ENCODE measurements around the gene ZSCAN5A.
"Not testable (repeated sequence)": the region's sequence is repeated elsewhere in the genome, so short reads cannot be mapped to it uniquely, and the experiment has no call there.

The ZSCAN5A gene

GRCh38 chr19:56317749-56318148, 3.1 kb upstream of the ZSCAN5A start:
- DNase-seq (ENCODE audit: low read depth, low spot score): no peak
- no peak overlapping the region for H3K4me3 ChIP-seq (ENCODE audit: low read length)

GRCh38 chr19:56316728-56317127, 2.1 kb upstream of the ZSCAN5A start:
- DNase-seq (ENCODE audit: low read depth, low spot score): no peak
- no peak overlapping the region for H3K4me3 ChIP-seq (ENCODE audit: low read length)

- DNase-seq (ENCODE audit: low read depth, low spot score): peak; percentile 98
- H3K4me3 ChIP-seq (ENCODE audit: low read length): peak overlapping the region; percentile 90
Measured at GRCh38 chr19:56315077-56315828, 614 bp upstream of the ZSCAN5A start.

DNA sequence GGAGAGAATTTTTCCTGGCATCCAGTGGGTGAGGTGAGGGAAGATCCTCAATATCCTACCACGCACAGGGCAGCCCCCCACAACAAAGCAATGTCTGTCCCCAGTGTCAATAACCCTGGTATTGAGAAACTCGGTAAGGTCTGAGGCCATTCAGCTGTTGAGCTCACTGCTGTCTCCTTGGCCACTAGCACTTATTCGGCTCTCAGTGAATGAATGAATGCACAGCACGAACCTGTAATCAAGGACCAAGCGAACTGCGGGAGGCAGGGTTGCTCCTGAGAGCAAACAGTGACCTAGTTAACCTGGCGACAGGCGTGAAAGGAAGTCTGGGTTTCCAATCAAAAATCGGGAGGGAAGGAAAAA, 640 bp downstream of the ZSCAN5A start:
- DNase-seq (ENCODE audit: low read depth, low spot score): no peak

DNA sequence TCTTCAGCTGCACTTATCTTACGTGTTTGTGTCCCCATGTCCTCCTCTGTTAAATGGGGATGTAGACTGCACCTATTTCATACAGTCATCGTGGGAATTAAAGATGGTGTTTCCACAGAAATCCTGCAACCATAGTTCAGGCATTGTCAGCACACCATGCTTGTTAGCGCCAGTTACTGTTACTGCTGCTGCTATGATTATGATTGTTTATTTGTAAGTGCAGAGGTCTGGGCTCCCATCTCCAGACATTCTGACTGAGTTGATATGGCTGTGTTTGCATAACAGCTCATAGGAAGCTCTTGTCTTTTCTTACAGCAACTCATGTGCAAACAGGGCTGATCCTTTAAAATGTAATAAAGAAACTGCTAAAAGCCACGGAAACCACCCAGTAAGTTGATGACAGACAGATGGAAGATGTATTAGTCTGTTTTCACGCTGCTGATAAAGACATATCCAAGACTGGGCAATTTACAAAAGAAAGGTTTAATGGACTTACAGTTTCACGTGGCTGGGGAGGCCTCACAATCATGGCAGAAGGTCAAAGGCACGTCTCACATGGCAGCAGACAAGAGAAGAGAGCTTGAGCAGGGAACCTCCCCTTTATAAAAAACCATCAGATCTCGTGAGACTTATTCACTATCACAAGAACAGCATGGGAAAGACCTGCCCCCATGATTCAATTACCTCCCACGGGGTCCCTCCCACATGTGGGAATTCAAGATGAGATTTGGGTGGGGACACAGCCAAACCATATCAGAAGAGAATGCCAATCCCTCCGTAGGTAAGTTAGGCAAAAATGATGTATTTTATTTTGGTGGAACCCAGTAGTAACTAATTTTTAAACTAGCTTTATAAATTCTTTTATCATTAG, 1.6 kb downstream of the ZSCAN5A start:
- DNase-seq (ENCODE audit: low read depth, low spot score): no peak
- H3K4me3 ChIP-seq (ENCODE audit: low read length): no peak overlapping the region

More for the DNA sequence above, 640 bp downstream of the ZSCAN5A start:
- H3K4me3 ChIP-seq (ENCODE audit: low read length): peak overlapping the region; percentile 90

- peak; percentile 30 for DNase-seq (ENCODE audit: low read depth, low spot score)
- H3K4me3 ChIP-seq (ENCODE audit: low read length): no peak overlapping the region
Measured at GRCh38 chr19:56312342-56312741, 2.3 kb downstream of the ZSCAN5A start.

DNA sequence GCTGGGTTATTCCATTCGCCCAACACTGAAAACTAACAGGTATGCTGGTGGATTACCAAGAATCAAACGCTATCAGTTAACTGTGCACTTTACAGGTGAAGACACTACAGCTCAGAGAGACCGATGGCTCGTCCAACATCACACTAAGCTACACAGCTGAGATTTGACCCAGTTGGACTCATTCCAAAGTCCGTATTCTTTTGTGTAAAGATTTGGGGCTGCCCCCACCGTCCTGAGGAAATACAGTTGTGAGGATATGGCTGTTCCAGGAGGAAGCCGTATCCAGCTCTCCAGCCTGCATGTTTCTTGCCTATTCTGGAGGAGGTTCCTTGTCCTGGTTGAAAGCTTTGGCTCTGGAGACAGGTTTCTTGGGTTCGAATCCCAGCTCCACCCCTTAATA, 4.2 kb downstream of the ZSCAN5A start:
- no peak for DNase-seq (ENCODE audit: low read depth, low spot score)
- H3K4me3 ChIP-seq (ENCODE audit: low read length): no peak overlapping the region

DNA sequence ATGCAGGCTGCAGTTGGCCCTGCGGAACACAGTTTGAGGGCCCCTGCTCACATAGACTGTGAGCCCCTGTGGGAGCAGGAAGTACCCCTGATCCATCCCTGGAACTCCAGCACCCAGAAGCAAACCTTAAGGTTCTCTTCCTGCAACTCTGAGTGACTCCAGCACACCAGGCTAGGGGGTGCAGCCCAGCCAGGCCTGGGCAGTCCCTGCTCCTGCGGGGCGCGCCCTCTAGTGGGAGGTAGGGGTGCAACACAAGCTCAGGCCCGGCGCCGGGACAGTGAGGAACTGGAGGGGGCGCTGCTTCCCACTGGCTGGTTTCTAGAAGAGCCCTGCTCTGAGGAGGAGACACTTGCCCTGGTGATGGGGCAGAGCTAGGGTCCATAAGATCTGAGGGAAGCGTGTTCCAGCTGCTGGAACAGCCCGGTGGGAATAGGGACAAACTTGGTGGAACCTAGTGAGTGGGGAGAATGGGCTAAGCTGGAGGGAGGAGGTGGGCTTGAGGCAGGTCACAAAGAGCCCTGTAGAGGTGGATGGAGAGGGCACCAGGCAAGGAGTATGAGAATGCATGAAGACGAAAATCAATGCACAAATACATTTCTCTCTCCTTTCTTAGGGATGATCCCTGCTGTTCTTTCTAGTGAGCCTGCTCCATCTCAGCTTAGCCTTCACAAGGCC, 5.0 kb downstream of the ZSCAN5A start:
- peak; percentile 53 for DNase-seq (ENCODE audit: low read depth, low spot score)
- H3K4me3 ChIP-seq (ENCODE audit: low read length): no peak overlapping the region

DNA sequence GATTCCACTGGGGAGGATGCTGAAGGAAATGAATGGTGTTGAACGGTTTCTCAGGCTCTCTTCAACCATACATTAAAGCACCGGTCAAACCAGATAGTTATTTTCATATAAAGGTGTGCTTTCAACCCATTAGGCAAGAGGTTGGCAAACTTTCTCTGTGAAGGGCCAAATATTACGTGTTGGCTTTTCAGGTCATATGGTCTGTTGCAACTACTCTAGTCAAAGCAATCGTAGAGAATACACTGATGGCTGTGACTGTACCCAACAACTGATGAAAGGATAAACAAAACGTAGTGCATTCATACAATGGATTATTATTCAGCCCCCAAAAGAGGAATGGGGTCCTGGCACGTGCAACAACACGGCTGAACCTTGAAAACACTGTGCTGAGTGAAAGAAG, 5.8 kb downstream of the ZSCAN5A start:
- no peak overlapping the region for H3K4me3 ChIP-seq (ENCODE audit: low read length)
- DNase-seq (ENCODE audit: low read depth, low spot score): no peak

GRCh38 chr19:56307062-56307461, 7.6 kb downstream of the ZSCAN5A start:
- DNase-seq (ENCODE audit: low read depth, low spot score); H3K4me3 ChIP-seq (ENCODE audit: low read length): not testable (repeated sequence)

DNA sequence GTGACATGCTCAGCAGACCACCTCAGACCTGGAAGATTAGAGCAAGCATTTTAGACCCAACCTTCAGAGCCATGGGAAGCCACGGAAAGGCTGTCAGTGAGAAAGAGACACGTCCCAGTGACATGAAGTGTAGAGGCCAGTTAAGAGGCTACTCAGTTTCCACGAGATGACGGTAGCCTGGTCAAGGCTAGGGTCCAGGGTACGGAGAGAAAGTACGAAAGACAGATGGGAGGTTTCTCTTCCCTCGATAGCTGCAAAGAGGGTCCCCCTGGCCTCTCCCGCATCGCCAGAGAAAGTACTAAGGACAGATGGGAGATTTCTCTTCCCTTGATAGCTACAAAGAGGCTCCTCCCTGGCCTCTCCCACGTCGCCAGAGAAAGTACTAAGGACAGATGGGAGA, 8.6 kb downstream of the ZSCAN5A start:
- no peak overlapping the region for H3K4me3 ChIP-seq (ENCODE audit: low read length)
- DNase-seq (ENCODE audit: low read depth, low spot score): no peak

GRCh38 chr19:56304243-56304642, 10.4 kb downstream of the ZSCAN5A start:
- no peak for DNase-seq (ENCODE audit: low read depth, low spot score)
- no peak overlapping the region for H3K4me3 ChIP-seq (ENCODE audit: low read length)

DNA sequence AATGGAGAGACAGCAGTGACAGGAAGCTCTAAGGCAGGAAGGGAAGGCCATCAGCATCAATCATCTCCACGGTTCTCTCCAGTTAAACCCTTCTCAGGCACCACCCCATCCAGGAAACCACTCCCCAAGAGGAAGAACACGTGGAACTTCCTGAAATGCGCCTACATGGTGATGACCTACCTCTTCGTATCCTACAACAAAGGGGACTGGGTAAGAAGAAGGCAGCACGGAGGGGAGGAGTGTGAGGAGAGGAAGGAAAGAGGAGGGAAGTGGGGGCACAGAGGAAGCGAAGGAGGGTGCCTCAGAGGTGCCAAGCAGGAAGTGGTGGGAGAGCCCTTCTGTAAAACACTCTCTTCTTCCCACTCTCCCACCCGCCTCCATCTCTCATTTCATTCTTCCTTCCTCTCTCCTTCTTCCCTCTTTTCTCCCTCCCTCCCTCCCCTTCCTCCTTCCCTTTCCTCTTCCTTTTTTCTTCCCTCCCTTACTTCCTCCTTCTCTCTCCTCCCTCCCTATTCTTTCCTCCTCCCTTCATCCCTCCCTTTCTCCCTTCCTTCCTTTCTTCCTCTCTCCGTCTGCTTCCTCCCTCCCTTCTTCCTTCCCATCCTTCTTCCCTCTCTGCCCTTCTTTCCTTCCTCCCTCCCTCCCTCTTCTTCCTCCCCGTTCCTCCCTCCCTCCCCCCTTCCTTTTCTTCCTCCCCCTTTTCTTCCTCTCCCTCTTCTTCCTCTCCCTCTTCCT, 12.6 kb downstream of the ZSCAN5A start:
- DNase-seq (ENCODE audit: low read depth, low spot score): peak; percentile 30
- H3K4me3 ChIP-seq (ENCODE audit: low read length): no peak overlapping the region

GRCh38 chr19:56301155-56301554, 13.5 kb downstream of the ZSCAN5A start:
- DNase-seq (ENCODE audit: low read depth, low spot score): no peak
- H3K4me3 ChIP-seq (ENCODE audit: low read length): no peak overlapping the region

GRCh38 chr19:56299688-56300087, 15.0 kb downstream of the ZSCAN5A start:
- no peak overlapping the region for H3K4me3 ChIP-seq (ENCODE audit: low read length)
- DNase-seq (ENCODE audit: low read depth, low spot score): no peak

DNA sequence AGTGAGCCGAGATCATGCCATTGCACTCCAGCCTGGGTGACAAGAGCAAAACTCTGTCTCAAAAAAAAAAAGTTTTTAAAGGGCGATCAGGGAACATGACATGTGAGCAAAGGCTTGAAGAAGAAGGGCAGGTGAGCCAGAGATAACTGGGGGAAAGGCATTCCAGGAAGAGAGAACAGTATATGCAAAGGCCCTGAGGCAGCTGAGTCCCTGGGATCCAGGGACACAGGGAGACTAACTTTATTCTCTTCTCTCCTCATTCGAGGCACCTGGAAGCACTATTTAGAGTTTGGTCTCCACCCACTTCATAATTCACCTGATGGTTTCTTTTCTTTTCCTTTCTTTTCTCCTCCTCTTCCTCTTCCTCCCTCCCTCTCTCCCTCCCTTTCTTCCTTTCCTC, 17.6 kb downstream of the ZSCAN5A start:
- DNase-seq (ENCODE audit: low read depth, low spot score): no peak
- H3K4me3 ChIP-seq (ENCODE audit: low read length): no peak overlapping the region

- no peak for DNase-seq (ENCODE audit: low read depth, low spot score)
Measured at GRCh38 chr19:56295531-56296455, 18.8 kb downstream of the ZSCAN5A start.

GRCh38 chr19:56294549-56294948, 20.1 kb downstream of the ZSCAN5A start:
- H3K4me3 ChIP-seq (ENCODE audit: low read length): no peak overlapping the region
- DNase-seq (ENCODE audit: low read depth, low spot score): no peak

More at GRCh38 chr19:56295531-56296455, 18.8 kb downstream of the ZSCAN5A start:
- H3K4me3 ChIP-seq (ENCODE audit: low read length): no peak overlapping the region

All from Jurkat, Clone E6-1 (cell line).